ENCODE data around the gene ZSWIM1. TPM values are rescaled to one million over a fixed set of nuclear protein-coding genes. Genes with fewer than 3 reads are reported as not detected.

Gene ZSWIM1
- total and polyA plus RNA-seq, 2 of the 13 experiments (the other 11 are each of a cell fraction or from before 2014, with no cell fraction given) = 9.5 to 11.7 TPM

DNA sequence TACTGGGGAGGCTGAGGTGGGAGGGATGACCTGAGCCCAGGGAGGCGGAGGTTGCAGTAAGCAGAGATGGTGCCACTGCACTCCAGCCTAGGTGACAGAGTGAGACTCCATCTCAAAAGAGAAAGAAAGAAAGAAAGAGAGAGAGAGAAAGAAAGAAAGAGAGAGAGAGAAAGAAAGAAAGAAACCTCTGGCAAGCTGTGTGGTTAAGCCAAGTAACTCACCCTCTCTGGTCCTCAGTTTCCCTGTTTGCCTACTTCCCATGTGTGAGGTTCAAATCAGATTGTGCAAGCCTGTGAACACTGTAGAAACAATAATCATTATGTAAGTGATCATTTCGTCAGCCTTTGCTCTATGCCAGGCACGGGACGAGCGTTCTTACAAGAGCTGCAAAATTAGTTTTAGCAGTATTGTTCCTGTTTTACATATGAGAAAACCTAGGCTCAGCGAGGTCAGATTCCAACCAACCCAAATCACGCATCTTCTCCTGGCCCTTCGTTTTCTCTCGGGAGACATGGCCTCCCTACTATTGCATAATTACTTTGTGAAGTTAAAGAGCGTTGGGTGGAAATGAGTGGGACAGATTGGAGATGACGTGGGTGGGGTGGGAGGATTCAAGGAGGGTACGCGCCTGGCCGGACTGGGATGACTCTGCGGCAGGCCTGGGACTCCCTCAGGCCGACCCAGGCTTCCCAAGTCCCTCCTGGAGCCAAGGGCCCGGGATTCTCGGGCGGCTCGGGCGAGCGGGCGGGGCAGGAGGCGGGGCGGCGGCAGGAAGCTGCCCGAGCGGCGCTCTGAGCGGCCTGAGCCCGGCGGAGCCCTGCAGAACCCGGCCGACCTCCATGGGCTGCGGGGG, 47.8 kb upstream of the ZSWIM1 start, which contains the start of gene SNX21 (continued):
- TF ChIP-seq, protein P1, sequence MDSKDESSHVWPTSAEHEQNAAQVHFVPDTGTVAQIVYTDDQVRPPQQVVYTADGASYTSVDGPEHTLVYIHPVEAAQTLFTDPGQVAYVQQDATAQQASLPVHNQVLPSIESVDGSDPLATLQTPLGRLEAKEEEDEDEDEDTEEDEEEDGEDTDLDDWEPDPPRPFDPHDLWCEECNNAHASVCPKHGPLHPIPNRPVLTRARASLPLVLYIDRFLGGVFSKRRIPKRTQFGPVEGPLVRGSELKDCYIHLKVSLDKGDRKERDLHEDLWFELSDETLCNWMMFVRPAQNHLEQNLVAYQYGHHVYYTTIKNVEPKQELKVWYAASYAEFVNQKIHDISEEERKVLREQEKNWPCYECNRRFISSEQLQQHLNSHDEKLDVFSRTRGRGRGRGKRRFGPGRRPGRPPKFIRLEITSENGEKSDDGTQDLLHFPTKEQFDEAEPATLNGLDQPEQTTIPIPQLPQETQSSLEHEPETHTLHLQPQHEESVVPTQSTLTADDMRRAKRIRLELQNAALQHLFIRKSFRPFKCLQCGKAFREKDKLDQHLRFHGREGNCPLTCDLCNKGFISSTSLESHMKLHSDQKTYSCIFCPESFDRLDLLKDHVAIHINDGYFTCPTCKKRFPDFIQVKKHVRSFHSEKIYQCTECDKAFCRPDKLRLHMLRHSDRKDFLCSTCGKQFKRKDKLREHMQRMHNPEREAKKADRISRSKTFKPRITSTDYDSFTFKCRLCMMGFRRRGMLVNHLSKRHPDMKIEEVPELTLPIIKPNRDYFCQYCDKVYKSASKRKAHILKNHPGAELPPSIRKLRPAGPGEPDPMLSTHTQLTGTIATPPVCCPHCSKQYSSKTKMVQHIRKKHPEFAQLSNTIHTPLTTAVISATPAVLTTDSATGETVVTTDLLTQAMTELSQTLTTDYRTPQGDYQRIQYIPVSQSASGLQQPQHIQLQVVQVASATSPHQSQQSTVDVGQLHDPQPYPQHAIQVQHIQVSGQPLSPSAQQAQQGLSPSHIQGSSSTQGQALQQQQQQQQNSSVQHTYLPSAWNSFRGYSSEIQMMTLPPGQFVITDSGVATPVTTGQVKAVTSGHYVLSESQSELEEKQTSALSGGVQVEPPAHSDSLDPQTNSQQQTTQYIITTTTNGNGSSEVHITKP (CRISPR knock-in tag; IDR thresholded peaks at IDR 0.05; ENCODE audit: low read depth) = no peak
- TF ChIP-seq ZXDC (CRISPR knock-in tag; IDR thresholded peaks at IDR 0.05) (no peak; the same call in none of the 2 replicates), ZEB1 (IDR thresholded peaks at IDR 0.05; ENCODE audit: insufficient replicate concordance, low read depth) (no peak), ZNF850 (CRISPR knock-in tag; conservative IDR thresholded peaks at IDR 0.05) (peak; percentile 14; the same call in 1 of the 2 replicates), GLI4 (CRISPR knock-in tag; IDR thresholded peaks at IDR 0.05; ENCODE audit: borderline replicate concordance) (peak; percentile 9; the same call in 1 of the 2 replicates), ZNF780A (CRISPR knock-in tag; IDR thresholded peaks at IDR 0.05) (no peak), MAF1 (CRISPR knock-in tag; IDR thresholded peaks at IDR 0.05; ENCODE audit: borderline replicate concordance) (no peak; the same call in 1 of the 2 replicates), HHEX (CRISPR knock-in tag; IDR thresholded peaks at IDR 0.05) (peak; percentile 38; the same call in 1 of the 2 replicates)
- TF ChIP-seq, protein P2, sequence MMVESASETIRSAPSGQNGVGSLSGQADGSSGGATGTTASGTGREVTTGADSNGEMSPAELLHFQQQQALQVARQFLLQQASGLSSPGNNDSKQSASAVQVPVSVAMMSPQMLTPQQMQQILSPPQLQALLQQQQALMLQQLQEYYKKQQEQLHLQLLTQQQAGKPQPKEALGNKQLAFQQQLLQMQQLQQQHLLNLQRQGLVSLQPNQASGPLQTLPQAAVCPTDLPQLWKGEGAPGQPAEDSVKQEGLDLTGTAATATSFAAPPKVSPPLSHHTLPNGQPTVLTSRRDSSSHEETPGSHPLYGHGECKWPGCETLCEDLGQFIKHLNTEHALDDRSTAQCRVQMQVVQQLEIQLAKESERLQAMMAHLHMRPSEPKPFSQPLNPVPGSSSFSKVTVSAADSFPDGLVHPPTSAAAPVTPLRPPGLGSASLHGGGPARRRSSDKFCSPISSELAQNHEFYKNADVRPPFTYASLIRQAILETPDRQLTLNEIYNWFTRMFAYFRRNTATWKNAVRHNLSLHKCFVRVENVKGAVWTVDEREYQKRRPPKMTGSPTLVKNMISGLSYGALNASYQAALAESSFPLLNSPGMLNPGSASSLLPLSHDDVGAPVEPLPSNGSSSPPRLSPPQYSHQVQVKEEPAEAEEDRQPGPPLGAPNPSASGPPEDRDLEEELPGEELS (CRISPR knock-in tag; IDR thresholded peaks at IDR 0.05) = peak; percentile 38; the same call in 1 of the 2 replicates
- TF ChIP-seq, protein P3, sequence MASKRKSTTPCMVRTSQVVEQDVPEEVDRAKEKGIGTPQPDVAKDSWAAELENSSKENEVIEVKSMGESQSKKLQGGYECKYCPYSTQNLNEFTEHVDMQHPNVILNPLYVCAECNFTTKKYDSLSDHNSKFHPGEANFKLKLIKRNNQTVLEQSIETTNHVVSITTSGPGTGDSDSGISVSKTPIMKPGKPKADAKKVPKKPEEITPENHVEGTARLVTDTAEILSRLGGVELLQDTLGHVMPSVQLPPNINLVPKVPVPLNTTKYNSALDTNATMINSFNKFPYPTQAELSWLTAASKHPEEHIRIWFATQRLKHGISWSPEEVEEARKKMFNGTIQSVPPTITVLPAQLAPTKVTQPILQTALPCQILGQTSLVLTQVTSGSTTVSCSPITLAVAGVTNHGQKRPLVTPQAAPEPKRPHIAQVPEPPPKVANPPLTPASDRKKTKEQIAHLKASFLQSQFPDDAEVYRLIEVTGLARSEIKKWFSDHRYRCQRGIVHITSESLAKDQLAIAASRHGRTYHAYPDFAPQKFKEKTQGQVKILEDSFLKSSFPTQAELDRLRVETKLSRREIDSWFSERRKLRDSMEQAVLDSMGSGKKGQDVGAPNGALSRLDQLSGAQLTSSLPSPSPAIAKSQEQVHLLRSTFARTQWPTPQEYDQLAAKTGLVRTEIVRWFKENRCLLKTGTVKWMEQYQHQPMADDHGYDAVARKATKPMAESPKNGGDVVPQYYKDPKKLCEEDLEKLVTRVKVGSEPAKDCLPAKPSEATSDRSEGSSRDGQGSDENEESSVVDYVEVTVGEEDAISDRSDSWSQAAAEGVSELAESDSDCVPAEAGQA (IDR thresholded peaks at IDR 0.05; ENCODE audit: low read depth) = no peak
- TF ChIP-seq, protein P3 (CRISPR knock-in tag; IDR thresholded peaks at IDR 0.05; ENCODE audit: borderline replicate concordance) = no peak; the same call in 1 of the 2 replicates
